Measurements from ENCODE around the gene BDH1. TPM values are rescaled to one million over a fixed set of nuclear protein-coding genes. Genes with fewer than 3 reads are reported as not detected.

BDH1 gene
- total RNA-seq, 1 donor from 2014 or later, result 1.5 TPM

DNA sequence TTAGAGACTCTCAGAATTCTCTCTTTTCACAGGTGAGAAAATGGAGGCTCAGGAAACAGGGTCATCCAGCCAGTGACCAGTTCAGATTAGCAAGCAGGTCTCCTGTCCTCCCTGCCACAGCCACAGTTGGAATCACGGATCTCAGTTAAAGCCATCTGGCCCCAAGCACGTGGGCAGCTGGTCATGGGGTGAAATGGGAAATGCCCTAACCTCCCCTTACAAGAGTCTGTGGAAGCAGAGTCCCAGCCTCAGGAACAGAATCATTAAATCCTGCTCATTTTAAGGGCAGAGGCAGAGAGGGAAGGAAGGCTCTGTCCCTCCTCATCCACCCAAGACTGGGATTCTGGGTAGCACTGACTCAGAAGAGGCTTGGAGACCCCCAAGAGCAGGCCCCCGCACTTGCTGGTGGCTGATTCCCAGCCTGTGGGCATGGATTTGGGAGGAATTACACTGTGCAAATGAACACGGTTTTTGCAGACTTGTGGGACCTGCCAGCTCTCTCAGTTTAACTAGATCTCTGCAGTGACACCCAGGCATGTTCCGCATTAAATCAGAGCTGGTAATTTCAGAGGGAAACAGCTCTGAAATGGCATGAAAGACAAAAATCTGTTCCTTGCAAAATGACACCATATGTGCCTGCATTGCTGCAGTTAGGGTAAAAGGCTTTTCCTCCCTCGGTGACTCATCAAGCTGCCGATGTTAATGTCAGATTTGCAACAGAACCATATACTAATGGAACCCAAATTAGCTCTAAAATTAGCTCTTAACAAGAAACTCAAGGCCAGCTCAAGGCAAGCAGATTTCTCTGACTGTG lies 89.0 kb downstream of the BDH1 start:
- peak overlapping the region; percentile 35 for H3K4me3 ChIP-seq (ENCODE audit: insufficient read depth, low read depth, low read length)
- no peaks in the 10 kb centered on the region for H3K79me2 ChIP-seq (ENCODE audit: insufficient read depth, low read length)
- FAIRE-seq (peak; percentile 64), DNase-seq (ENCODE audit: low read depth) (peak; percentile 75)
- Mint-ChIP-seq H3K9me3 (ENCODE audit: unreplicated experiment) (no peaks in the 10 kb centered on the region), H3K27me3 (ENCODE audit: low read depth, unreplicated experiment) (no peaks in the 10 kb centered on the region), H3K27ac (ENCODE audit: unreplicated experiment) (peak overlapping the region; percentile 85), H3K4me3 (ENCODE audit: unreplicated experiment) (peak overlapping the region; percentile 55), H3K36me3 (ENCODE audit: low read depth, unreplicated experiment) (no peaks in the 10 kb centered on the region), H3K4me1 (ENCODE audit: low read depth, unreplicated experiment) (peaks cover 48% of the 10 kb centered on the region)
- peak overlapping the region; percentile 53 for H2AFZ ChIP-seq (ENCODE audit: low read depth, low read length)
- TF ChIP-seq, protein P1, sequence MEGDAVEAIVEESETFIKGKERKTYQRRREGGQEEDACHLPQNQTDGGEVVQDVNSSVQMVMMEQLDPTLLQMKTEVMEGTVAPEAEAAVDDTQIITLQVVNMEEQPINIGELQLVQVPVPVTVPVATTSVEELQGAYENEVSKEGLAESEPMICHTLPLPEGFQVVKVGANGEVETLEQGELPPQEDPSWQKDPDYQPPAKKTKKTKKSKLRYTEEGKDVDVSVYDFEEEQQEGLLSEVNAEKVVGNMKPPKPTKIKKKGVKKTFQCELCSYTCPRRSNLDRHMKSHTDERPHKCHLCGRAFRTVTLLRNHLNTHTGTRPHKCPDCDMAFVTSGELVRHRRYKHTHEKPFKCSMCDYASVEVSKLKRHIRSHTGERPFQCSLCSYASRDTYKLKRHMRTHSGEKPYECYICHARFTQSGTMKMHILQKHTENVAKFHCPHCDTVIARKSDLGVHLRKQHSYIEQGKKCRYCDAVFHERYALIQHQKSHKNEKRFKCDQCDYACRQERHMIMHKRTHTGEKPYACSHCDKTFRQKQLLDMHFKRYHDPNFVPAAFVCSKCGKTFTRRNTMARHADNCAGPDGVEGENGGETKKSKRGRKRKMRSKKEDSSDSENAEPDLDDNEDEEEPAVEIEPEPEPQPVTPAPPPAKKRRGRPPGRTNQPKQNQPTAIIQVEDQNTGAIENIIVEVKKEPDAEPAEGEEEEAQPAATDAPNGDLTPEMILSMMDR (IDR thresholded peaks at IDR 0.05; ENCODE audit: insufficient read depth, low read depth, low read length), result no peak
- TF ChIP-seq EZH2 (IDR thresholded peaks at IDR 0.05; ENCODE audit: insufficient read depth, low read length), result no peak
- peak overlapping the region; percentile 63 for H3K9ac ChIP-seq (ENCODE audit: low read length)
- H3K4me1 ChIP-seq (ENCODE audit: insufficient read depth, low read length), result peaks cover 31% of the 10 kb centered on the region
- H4K20me1 ChIP-seq (ENCODE audit: insufficient read depth, low read length), result no peaks in the 10 kb centered on the region
- peak overlapping the region; percentile 78 for H3K4me2 ChIP-seq (ENCODE audit: low read length)
- no peaks in the 10 kb centered on the region for H3K9me3 ChIP-seq (ENCODE audit: insufficient read depth, low read depth, low read length)
- H3K36me3 ChIP-seq (ENCODE audit: insufficient read depth, low read length), result no peaks in the 10 kb centered on the region
- H3K27ac ChIP-seq (ENCODE audit: low read depth, low read length), result peak overlapping the region; percentile 71
- H3K27me3 ChIP-seq (ENCODE audit: insufficient read depth, low read length), result no peaks in the 10 kb centered on the region

DNA sequence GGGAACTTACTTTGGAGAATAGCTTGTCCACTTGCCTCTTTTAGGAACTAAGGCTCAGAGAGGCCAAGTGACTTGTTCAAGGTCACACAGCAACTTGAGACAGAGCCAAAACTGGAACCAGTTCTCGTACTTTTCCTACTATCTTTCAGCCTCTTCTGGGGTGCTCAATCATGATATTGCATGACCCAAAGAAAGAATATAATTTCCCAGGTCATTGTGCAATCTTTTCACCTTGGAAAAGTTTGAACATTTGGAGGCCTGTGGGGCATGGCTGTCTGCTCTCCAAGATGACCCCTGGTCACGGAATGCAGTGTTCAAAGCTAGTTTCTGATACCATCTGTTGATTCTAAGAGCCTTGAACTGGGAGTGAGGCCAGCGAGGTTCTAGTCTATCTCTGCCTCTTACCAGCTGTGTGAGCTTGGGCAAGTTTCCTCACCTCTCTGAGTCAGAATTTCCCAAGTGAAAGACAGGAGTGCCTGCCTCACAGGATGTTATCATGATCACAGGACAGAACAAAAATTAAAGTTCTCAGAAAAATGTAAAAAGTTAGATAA lies 89.7 kb downstream of the BDH1 start:
- Histone ChIP-seq H2AFZ (ENCODE audit: low read depth, low read length) (no peak overlapping the region), H4K20me1 (ENCODE audit: insufficient read depth, low read length) (no peaks in the 10 kb centered on the region), H3K79me2 (ENCODE audit: insufficient read depth, low read length) (no peaks in the 10 kb centered on the region), H3K4me3 (ENCODE audit: insufficient read depth, low read depth, low read length) (no peak overlapping the region), H3K9ac (ENCODE audit: low read length) (peak overlapping the region; percentile 63), H3K9me3 (ENCODE audit: insufficient read depth, low read depth, low read length) (no peaks in the 10 kb centered on the region), H3K27me3 (ENCODE audit: insufficient read depth, low read length) (no peaks in the 10 kb centered on the region), H3K4me1 (ENCODE audit: insufficient read depth, low read length) (peaks cover 31% of the 10 kb centered on the region), H3K4me2 (ENCODE audit: low read length) (peak overlapping the region; percentile 78), H3K36me3 (ENCODE audit: insufficient read depth, low read length) (no peaks in the 10 kb centered on the region), H3K27ac (ENCODE audit: low read depth, low read length) (peak overlapping the region; percentile 71)
- DNase-seq (ENCODE audit: low read depth) (peak; percentile 85), FAIRE-seq (peak; percentile 26)
- H3K4me1 Mint-ChIP-seq (ENCODE audit: low read depth, unreplicated experiment), result peaks cover 42% of the 10 kb centered on the region
- TF ChIP-seq EZH2 (IDR thresholded peaks at IDR 0.05; ENCODE audit: insufficient read depth, low read length), result no peak
- TF ChIP-seq, protein P1 (IDR thresholded peaks at IDR 0.05; ENCODE audit: insufficient read depth, low read depth, low read length), result no peak
- no peaks in the 10 kb centered on the region for H3K9me3 Mint-ChIP-seq (ENCODE audit: unreplicated experiment)
- H3K4me3 Mint-ChIP-seq (ENCODE audit: unreplicated experiment), result peak overlapping the region; percentile 54
- peak overlapping the region; percentile 85 for H3K27ac Mint-ChIP-seq (ENCODE audit: unreplicated experiment)
- no peaks in the 10 kb centered on the region for H3K36me3 Mint-ChIP-seq (ENCODE audit: low read depth, unreplicated experiment)
- no peaks in the 10 kb centered on the region for H3K27me3 Mint-ChIP-seq (ENCODE audit: low read depth, unreplicated experiment)

Data from astrocyte (in vitro differentiated cells and primary cell).